AG04450 (cell line): ENCODE measurements around the gene GATD1. TPM values are rescaled to one million over a fixed set of nuclear protein-coding genes. Genes with fewer than 3 reads are reported as not detected.

Experiments
- CTCF ChIA-PET: fragments of 300-600, 350-600 bp; formaldehyde crosslinking; extraction: SDS; loops from one replicate; lab custom pipeline; 2022; ENCODE audit warnings: antibody characterized with exemption, inconsistent platforms; lab: Charles Lee
- POLR2A ChIA-PET: fragments of 350-600 bp; formaldehyde crosslinking; extraction: SDS; loops from one replicate; lab custom pipeline; 2021; ENCODE audit warnings: antibody characterized with exemption, inconsistent platforms; lab: Yijun Ruan, JAX
- DNase-seq: peaks from one replicate; pipeline ENCODE4 v3.0.0-alpha.2; 2011; ENCODE audit warnings: low read depth, low spot score
- H3K27ac ChIP-seq: one replicate; pipeline ENCODE4 v1.5.1; 2012; ENCODE audit warnings: low read depth, low read length, control low read depth
- H3K27me3 ChIP-seq: one replicate; pipeline ENCODE4 v1.6.0; 2012; ENCODE audit warnings: low read length; ENCODE audit not compliant: control insufficient read depth, insufficient read depth
- H3K4me3 ChIP-seq: 2 replicates; pipeline ENCODE4 v1.5.1; 2011; ENCODE audit warnings: mild to moderate bottlenecking, low read depth, low read length, control low read depth
- H3K9me3 ChIP-seq: 2 replicates; pipeline ENCODE4 v1.5.1; 2012; ENCODE audit warnings: low read length; ENCODE audit not compliant: control insufficient read depth, insufficient read depth
- CTCF ChIP-seq: IDR thresholded peaks from 2 replicates; pipeline ENCODE4 v1.5.1; 2011; ENCODE audit warnings: low read depth, low read length, control low read depth, inconsistent platforms
- polyA plus RNA-seq: library from polyadenylated mRNA; depleted of rRNA; stranded (reverse); fragments of >200 nt; gene quantifications from 2 replicates; pipeline ENCODE4 v1.2.3, GENCODE V29; 2011

Gene GATD1
- polyA plus RNA-seq, 1 experiment = 15.0 TPM

GRCh38 chr11:811446-812245 lies 34.4 kb upstream of the GATD1 start:
- CTCF ChIA-PET = no interaction called here
- Histone ChIP-seq H3K4me3 (peak overlapping the region; percentile 69), H3K27me3 (no peaks in the 10 kb centered on the region), H3K27ac (peak overlapping the region; percentile 47), H3K9me3 (no peaks in the 10 kb centered on the region; the same call in 1 of the 2 replicates)
- POLR2A ChIA-PET = interaction anchor here (1.0 to 1.5 kb wide), 2 partner anchors 8 to 15 kb away, joined by 8 to 24 read pairs; partner anchors contain the start of gene PNPLA2
- TF ChIP-seq CTCF = no peak
- no peak for DNase-seq

- no peaks in the 10 kb centered on the region; the same call in 1 of the 2 replicates for H3K9me3 ChIP-seq
- ChIA-PET CTCF (no interaction called here), POLR2A (interaction anchor here (0.6 to 1.5 kb wide), 14 partner anchors 9 to 62 kb away, joined by 3 to 31 read pairs (median 5); partner anchors contain the start of genes CD151, CEND1, PNPLA2 and TSPAN4)
- peak overlapping the region; percentile 69 for H3K4me3 ChIP-seq
- peak overlapping the region; percentile 11 for H3K27ac ChIP-seq
- no peak for DNase-seq
- no peak for TF ChIP-seq CTCF
- H3K27me3 ChIP-seq = no peaks in the 10 kb centered on the region
Measured at GRCh38 chr11:810040-810567, 32.8 kb upstream of the GATD1 start.

- POLR2A ChIA-PET = interaction anchor here (0.6 to 1.4 kb wide), 13 partner anchors 10 to 265 kb away, joined by 3 to 31 read pairs (median 4); partner anchors contain the start of genes CD151, CEND1, PNPLA2 and TSPAN4
- Histone ChIP-seq H3K9me3 (no peaks in the 10 kb centered on the region; the same call in 1 of the 2 replicates), H3K4me3 (peak within 1 kb of the TSS; percentile 69), H3K27me3 (no peaks in the 10 kb centered on the region), H3K27ac (peak within 1 kb of the TSS; percentile 99)
- DNase-seq = peak; percentile 89
- TF ChIP-seq CTCF = no peak
- CTCF ChIA-PET = no interaction called here
Measured at GRCh38 chr11:809287-810039, 32.2 kb upstream of the GATD1 start, which contains the start of gene RPLP2. TSS of gene RPLP2 (plus strand) at chr11:809967. CDS start at chr11:810235, 268 bp downstream.

GRCh38 chr11:808427-809286 lies 31.4 kb upstream of the GATD1 start:
- Histone ChIP-seq H3K27ac (peak overlapping the region; percentile 99), H3K4me3 (peak overlapping the region; percentile 69), H3K27me3 (no peaks in the 10 kb centered on the region), H3K9me3 (no peaks in the 10 kb centered on the region; the same call in 1 of the 2 replicates)
- no peak for TF ChIP-seq CTCF
- ChIA-PET POLR2A (interaction anchor here (0.6 to 1.4 kb wide), 10 partner anchors 10 to 264 kb away, joined by 3 to 31 read pairs (median 4); partner anchors contain the start of genes CD151, CEND1, PNPLA2 and TSPAN4), CTCF (no interaction called here)
- DNase-seq = no peak
